Stimulated activated CD8-positive, alpha-beta memory T cell treated with anti-CD3 and anti-CD28 coated beads, Interleukin-4, amount 100 ng/mL, for 24 hours (primary cell): ENCODE results near the gene NGF.
"Not testable (repeated sequence)": the region's sequence is repeated elsewhere in the genome, so short reads cannot be mapped to it uniquely, and the experiment has no call there.

Source experiments
- DNase-seq: peaks from one replicate; pipeline ENCODE4 v3.0.0-alpha.2; 2020; ENCODE audit warnings: low read depth

NGF gene

DNA sequence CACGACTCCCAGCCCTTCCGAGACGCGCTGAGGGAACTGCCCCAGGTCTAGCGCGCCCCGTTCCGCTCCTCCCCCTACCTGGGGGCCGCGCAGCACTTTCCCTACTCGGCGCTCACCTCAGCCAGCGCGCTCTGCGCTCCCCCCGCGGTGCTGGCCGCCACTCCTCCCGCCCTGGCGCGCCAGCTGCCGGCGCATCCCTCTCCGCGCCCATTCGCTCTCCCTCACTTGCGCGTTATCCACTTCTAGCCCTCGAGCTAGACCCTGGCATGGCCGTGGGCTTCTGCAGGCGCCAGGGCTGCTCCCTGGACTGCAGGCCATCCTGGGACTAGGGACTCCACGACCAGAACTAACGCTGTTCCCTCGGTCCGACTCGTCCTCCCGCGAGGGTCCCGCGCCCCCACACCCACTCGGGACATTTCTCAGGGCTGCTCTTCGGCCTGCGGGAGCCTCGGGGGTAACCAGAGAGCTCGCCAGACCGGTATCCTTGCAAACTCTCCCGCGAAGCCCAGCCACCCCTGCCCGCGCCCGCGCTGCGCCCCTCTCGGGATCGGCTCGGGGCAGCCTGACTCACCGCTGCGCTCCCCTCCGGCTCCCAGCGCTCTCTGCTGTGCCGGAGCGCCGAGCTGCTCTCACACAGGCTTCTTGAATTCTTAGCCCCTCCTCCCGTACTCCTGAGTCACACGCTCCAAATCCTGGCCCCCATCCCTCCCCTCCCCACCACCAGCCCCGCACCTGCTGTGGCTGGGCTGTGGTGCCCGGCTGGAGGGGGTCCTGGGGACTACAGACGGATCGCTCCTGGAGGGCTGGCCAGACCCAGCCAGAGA is at the start of gene NGF:
Gene NGF (minus strand): TSS at position 617 of the 824 bp plus-strand sequence. CDS start 51,454 bp downstream, outside the sequence.
- DNase-seq = no peak

DNA sequence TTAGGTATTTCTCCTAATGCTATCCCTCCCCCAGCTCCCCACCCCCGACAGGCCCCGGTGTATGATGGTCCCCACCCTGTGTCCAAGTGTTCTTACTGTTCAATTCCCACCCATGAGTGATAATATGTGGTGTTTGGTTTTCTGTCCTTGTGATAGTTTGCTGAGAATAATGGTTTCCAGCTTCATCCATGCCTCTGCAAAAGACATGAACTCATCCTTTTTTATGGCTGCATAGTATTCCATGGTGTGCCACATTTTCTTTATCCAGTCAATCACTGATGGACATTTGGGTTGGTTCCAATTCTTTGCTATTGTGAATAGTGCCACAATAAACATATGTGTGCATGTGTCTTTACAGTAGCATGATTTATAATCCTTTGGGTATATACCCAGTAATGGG is 45.4 kb upstream of the NGF start:
- DNase-seq = not testable (repeated sequence)

DNA sequence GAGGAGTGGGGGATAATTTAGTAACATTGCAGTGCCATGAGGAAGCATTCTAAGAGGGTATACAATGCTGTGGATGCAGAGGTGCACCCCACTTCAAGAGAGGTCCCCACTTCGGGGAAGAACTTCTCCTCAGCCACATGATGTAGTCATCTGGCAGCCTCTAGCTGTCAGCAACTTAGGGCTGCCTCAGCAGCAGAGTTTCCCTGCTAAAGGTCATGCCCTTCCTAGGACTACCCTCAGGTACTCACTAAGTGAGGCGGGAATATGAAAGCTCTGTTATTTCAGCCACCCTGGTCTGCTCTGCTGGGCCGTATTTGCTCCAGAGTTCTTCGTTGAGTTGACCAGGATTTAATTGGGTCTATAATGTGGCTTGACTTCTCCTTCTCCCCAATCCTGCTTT is 41.9 kb upstream of the NGF start:
- no peak for DNase-seq

DNA sequence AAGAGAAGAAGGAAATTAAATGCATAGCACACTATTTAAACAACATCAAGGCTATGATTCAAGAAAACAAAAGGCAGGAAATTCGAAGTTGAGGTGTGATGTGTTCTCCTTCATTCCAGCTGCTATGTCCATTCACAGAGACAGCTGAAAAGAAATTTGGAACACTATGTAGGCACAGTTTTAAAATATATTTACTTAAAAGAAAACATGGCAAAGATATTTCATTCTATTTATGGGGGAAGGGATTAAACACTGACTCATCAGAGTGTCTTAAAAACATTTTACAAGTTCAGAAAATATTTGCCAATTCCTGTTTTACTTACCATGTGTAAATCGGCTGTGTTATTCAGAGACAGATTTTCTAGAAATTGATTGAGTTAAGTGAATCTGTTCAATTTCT is 39.4 kb upstream of the NGF start:
- DNase-seq = no peak

DNA sequence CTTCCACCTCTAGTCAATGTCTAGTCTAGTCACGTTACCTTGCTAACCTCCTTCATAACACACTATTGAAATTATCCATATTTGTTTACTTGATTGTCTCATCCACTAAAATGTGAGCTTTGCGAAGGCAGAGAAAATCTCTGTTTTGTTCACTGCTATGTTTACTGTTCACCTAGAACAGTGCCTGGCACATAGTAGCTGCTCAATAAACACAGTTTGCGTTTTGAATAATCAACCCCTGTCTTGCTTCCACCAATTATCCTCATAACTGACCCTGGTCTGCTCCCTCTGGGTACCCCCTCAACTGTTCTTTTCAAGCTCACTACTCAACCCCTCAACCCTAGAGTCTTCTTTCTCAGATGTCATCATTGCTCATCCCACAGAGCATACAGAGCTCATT is 36.5 kb upstream of the NGF start:
- DNase-seq = no peak

DNA sequence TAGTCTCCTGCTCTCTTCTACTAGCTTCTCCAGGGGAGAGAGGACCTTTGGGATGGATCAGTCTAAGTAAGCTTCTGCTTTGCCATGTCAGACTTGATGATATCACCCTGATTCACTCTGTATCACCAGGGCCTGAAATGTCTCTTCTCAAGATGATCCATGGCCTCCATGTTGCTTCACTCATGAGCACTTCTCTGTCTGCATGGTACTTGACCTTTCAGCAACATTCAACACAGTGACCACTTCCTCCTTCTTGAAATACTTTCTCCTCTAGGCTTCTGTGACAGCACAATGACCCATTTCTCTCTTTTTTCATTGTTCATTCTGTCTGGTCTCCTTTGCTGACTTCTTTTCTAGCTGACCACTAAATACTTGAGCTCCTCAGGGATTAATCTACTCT is 35.3 kb upstream of the NGF start:
- no peak for DNase-seq

DNA sequence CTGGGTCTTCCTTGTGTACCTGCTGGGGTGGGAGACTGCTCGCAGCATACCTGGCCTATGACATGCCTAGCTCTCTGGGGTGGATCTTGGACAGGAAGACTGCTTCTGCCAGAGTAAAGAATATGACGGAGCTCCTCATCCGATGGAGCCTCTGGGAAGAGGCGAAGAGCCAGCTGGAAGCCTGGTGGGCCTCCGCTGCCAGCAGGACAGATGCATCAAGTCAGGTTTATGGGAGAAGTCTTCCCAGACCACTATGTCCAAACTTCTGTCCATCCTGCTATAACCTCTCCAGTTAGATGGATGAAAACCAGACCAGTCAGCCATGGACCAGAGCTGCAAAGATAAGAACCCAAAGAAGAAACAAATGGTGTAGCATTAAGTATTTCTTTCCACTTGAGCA is 27.7 kb upstream of the NGF start:
- DNase-seq = no peak

DNA sequence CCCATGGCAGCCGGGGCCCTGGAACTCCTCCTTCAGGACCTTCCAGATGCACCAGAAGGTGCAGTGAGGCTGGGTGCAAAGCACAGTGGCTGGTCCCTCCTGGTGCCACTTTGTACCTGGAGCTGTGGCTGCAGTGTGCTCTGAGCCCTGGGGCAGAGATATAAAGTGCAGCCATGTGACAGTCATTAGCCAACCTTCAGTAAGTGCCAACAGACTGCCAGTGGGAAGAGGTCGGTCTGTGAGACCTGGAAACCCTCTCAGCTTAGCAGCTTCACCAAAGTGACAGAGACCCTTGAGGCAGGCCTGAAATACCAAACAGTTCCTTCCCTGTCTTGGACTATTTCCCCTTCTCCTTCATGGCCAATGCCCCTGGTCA is 26.7 kb upstream of the NGF start:
- DNase-seq = no peak

DNA sequence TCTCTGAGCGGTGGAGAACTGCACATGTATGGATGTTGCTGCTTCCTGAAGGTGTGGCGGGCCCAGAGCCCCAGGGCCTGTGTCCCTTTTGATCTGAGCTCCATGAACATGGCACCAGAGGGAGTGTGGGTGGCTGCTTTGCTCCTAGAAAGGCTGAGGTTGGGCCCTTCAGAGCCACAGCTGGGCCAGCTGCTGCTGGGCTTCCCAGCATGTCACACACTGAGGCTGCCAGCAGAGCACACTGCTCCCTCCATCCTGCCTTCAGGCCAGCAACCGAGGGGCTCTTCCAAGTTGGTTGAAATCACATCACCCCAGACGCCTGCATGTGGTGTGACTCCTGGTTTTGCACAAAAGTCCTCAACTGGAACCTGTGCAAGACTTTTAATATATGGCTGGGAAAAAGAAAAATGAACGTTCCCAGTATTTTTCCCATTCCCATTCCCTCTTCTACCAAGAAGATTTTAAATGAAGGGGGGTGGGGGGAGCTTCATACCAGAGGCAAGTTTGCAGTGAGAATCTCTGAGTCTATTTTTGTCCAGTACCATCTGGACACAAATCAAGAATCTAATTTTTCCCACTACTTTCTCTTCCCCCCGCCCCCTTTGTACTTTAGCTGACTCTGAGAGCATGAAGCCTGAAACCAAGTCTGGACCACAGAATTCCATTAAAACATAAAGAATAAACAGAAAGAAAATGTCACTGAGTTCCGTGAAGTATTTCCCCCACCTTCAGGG is 26.2 kb upstream of the NGF start:
- no peak for DNase-seq

DNA sequence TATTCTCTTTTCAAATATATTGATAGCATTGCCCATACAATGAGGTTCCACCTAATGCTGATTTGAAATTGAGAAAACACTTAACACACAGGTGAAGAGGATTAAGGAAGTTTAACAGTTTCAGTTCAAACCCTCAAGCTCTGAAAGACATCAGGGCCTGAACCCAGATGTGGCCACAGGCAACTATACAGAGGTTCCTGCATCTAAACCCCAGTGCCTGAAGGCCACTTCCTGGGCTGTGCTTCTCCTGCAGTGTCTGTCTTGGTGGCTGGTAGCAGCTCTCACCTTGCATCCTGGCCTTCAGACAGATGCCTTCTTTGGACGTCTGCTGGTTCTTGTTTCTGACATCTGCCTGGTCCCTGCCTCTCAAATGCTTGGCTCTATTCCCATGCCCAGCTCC is 25.1 kb upstream of the NGF start:
- DNase-seq = no peak

DNA sequence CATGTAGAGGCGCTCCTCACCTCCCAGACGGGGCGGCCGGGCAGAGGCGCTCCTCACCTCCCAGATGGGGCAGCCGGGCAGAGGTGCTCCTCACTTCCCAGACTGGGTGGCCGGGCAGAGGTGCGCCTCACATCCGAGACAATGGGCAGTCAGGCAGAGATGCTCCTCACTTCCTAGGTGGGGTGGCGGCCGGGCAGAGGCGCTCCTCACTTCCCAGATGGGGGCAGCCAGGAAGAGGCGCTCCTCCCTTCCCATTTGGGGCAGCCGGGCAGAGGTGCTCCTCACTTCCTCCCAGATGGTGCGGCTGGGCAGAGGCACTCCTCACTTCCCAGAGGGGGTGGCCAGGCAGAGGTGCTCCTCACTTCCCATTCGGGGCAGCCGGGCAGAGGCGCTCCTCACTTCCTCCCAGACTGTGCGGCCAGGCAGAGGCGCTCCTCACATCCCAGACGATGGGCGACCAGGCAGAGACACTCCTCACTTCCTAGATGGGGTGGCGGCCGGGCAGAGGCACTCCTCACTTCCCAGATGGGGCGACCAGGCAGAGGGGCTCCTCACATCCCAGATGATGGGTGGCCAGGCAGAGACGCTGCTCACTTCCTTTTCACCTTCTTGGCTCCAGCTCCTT is 22.6 kb upstream of the NGF start:
- DNase-seq = not testable (repeated sequence)

DNA sequence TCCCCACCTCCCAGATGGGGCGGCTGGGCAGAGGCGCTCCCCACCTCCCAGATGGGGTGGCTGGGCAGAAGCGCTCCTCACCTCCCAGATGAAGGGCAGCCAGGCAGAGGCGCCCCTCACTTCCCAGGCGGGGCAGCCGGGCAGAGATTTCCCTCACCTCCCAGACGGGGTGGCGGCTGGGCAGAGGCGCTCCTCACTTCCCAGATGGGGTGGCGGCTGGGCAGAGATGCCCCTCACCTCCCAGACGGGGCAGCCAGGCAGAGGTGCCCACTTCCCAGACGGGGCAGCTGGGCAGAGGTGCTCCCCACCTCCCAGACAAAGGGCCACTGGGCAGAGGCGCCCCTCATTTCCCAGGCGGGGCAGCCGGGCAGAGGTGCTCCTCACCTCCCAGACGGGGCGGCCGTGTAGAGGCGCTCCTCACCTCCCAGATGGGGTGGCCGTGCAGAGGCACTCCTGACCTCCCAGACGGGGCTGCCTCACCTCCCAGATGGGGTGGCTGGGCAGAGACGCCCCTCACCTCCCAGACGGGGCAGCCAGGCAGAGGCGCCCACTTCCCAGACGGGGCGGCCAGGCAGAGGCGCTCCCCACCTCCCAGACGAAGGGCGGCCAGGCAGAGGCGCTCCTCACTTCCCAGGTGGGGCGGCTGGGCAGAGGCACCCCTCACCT is 21.9 kb upstream of the NGF start:
- not testable (repeated sequence) for DNase-seq

DNA sequence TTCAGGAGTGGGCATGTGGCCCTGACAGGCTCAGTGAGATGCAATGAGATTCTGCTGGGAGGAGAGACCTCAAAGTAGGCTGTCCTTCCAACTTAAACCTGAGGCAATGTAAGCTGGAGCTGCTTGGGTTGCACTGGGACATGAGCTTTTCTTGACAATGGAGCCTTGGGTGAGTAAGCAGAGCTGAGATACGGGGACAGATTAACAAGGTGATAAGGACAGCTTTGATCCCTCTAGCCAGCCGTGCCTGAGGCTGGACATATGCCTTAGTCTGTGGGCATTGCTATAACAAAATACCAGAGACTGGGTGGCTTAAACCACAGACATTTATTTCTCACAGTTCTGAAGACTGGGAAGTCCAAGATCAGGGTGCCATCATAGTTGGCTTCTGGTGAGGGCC is 18.3 kb upstream of the NGF start:
- no peak for DNase-seq

DNA sequence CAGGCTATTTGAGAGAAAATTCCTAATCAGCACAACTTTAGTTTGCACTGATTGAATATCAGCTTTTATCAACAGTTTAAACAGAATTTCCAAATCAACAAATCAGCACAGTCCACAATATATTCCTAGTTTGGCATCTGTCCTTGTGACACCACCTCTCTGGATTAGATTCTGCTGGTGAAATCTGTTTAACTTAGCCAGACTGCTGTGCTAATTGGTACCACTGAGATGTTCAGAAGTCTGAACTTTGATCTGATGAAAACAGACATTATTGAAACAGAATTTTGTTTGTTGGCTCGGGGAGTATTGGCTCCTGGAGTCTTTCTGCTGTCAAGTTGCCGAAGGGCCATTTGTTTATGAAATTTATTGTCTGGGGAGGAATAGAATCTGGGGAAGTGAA is 17.0 kb upstream of the NGF start:
- no peak for DNase-seq

DNA sequence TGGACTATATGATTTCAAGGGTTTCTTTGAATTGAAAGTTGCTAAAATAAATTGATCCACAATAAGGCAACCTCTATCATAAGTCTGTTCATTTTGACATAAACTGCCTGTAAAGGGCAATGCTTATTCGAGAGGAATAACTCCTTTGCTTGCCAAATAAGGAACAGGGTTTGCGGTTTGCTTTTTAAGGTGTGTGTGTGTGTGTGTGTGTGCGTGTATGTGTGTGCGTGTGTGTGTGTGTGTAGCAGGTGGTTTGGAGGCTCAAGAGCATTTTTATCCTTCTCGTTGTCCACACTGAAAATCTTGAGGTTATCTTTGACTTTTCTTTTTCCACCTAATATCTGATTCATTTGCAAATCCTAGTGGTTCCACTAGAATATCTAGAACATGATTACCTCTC is 13.1 kb upstream of the NGF start:
- DNase-seq = no peak

DNA sequence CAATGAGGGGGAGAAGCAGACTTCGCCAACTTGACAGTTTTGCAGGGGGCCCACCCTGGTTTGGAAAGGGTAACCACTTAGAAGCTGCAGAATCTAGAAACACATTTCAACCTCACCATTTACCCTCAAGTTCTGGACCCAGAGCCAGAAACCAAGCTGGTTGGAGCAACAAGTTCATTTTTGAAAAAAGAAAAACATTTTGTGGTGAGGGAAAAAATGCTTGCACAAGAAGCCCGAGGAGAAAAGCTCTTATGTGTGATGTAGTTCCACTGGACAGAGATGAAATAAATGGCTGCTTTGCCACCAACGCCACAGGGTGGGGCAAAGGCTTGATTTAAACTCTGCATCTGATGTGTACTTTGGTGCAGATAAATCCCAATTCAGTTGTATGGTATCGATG is 10.6 kb upstream of the NGF start:
- no peak for DNase-seq

DNA sequence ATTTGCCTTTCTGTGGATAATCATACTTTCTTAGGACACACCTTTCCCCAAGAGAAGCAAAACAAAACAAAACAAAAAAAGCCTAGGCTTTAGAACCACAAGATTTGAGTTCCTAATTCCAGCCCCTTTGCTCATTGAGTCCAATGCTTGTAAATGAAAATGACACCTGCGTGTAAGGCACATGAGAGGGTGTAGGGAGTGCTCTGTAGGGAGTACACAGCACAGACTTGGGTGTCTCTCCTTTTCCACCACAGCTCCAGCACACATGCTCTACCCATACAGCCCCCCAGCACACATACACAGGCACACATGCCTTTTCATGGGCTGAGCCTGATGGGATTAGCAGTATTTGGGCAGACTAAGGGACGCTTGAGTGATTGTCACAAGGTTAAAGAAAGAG is 9.2 kb upstream of the NGF start:
- no peak for DNase-seq

DNA sequence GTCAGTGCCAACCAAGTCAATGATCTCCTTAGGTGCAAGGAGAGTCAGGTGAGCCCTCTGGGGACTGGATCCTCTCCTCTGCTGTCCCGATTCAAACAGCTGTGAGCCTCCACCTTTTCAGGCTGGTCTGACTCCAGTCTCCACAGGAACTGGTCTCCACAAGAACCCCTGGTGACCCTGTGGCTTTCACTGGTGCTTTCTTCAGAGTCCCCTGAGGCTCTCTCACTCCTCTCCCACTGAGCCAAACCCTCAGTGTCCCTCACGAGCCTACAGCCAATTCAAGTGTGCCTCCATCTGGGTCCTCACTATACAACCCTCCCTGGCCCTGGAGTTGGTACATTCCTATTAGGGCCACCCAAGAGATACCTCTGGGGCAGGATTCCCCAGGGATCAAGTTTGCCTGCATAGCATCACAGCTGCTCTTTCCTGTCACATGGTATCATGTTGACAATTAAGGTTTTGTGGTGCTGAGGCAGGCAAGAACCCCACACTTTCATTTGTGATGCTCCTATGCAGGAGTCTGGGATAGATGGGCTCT is 5.2 kb upstream of the NGF start:
- no peak for DNase-seq

DNA sequence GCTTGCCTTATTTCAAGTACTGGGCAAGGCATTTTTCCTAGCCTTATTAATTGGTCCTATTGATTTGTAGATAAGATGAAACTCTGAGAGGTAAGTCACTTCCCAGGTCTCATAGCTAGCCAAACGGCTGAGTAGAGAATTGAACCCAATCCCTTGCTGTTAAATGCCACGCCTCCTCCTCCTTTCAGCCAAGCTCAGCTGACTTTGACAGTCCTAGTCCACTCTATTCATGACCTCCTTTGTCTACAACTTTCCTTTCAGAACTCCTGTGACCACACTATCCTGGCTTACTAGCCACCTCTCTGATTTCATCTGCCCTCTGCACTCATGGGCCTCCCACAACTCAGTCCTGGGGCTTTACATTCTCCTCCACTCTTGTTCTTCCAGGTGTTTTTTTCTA is 3.9 kb upstream of the NGF start:
- DNase-seq = no peak

DNA sequence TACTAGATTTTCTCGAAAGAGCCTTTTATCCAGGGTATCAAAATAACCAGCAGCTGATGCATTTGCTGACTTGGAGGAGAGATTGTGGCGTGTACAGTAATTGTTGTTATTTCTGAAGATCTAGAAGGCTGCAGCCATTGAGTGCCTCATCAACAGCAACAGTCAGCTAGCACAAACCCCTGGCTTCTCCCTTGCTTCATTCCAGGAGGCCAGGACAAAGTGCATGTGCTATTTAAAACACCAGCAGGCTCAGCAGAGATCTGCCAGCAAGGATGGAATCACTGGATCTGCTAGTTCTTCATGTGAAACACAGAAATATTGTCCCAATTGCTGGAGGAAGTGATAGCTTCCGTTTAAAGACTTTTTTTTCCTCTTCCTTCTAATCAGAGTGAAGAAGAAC is 2.8 kb upstream of the NGF start:
- DNase-seq = no peak

DNA sequence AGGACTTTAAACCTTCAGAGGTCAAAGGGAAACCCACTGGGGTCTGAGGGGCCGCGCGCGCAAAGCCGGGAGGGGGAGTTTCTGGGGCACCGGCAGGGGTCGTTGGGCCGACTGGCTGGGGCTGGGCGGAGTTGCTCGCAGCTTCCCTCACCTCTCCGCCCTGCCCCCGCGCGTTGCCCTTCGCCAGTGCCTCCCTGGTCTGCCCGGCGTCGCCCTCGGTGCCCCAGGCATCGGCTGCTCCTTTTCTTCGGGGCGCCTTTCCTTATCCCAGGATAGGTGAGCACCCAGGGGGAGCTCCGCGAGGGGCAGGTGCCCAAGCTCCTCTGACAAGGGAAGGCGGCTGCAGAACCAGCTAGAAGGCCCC is 390 bp upstream of the NGF start:
- DNase-seq = no peak

DNA sequence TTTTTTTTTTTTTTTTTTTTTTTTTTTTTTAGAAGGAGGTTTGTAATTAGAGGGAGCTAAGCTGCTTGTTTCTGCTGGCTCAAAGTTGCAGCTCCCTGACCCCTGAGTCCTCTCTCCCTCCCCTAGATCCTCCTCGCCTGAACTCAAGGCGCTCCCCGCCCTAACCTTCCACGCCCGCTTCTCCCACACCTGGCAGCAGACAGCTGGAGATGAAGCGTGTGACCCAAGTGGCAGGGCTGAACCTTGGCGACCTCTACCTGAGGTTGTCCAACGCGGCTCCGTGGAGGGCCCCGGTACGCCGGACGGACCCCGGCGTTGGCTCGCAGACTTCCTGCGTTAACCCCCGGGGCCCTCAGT is 795 bp downstream of the NGF start:
- DNase-seq = no peak

DNA sequence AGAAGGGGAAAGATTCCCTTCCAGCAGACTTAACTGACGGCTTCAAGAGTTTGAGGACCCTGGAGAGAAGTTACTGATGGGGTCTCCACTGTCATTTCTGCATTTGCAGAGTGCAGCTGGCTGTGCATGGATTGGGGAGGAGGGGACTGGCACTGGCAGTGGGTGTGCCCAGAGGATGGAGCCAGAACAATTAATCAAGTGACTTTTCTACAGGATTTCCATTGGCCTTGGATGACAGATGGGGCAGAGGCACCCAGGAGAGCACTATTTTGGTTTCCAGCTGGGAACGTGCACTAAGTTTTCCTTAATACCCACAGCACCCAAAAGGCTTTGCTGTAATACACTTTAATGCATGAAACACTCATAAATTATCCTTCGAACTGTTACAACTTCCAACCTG is 1.3 kb downstream of the NGF start:
- no peak for DNase-seq
